ENCODE results near the gene PALM. TPM values are rescaled to one million over a fixed set of nuclear protein-coding genes. Genes with fewer than 3 reads are reported as not detected.
A peak's percentile ranks its signal among the peaks of the same experiment; 100 is the strongest.

PALM gene
- total and polyA plus RNA-seq, 9 of the 15 experiments (the other 6 are each of a cell fraction or from before 2014, with no cell fraction given): 0.04 to 6.6 (median 1.7) TPM

GRCh38 chr19:796692-797527 is 88.2 kb downstream of the PALM start, which contains the start of gene PTBP1 (continued):
- 0 out of 2 replicates have a peak, but pooled peaks have one; percentile 55 for TF ChIP-seq HDAC2 (IDR thresholded peaks at IDR 0.05)
- peak; percentile 95; the same call in 1 of the 2 replicates for TF ChIP-seq KLF6 (CRISPR knock-in tag; IDR thresholded peaks at IDR 0.05; ENCODE audit: borderline replicate concordance)
- no peak for TF ChIP-seq CEBPG (CRISPR knock-in tag; IDR thresholded peaks at IDR 0.05)
- no peak for TF ChIP-seq CEBPG (tag; conservative IDR thresholded peaks at IDR 0.05 in 1 of 2, IDR thresholded peaks at IDR 0.05 in 1 of 2)
- no peak for TF ChIP-seq ARID2 (IDR thresholded peaks at IDR 0.05)
- TF ChIP-seq RUNX1 (IDR thresholded peaks at IDR 0.05; ENCODE audit: low read depth): peak; percentile 38; the same call in 1 of the 2 replicates
- no peak for TF ChIP-seq ZNF699 (CRISPR knock-in tag; IDR thresholded peaks at IDR 0.05; ENCODE audit: insufficient replicate concordance)
- no peak for TF ChIP-seq WHSC1 (IDR thresholded peaks at IDR 0.05; ENCODE audit: low read length)
- no peak for TF ChIP-seq PHB (CRISPR knock-in tag; IDR thresholded peaks at IDR 0.05)
- peak; percentile 100 for TF ChIP-seq TFE3 (CRISPR knock-in tag; IDR thresholded peaks at IDR 0.05)
- no peak for TF ChIP-seq SNIP1 (IDR thresholded peaks at IDR 0.05; ENCODE audit: low read depth)
- peak; percentile 79 for TF ChIP-seq POLR2AphosphoS5 (IDR thresholded peaks at IDR 0.05; ENCODE audit: control insufficient read depth, insufficient read depth, low read depth, low read length)
- TF ChIP-seq MED1 (CRISPR knock-in tag; IDR thresholded peaks at IDR 0.05; ENCODE audit: borderline replicate concordance): no peak
- TF ChIP-seq BCOR (IDR thresholded peaks at IDR 0.05): peak; percentile 60
- TF ChIP-seq, protein P1, sequence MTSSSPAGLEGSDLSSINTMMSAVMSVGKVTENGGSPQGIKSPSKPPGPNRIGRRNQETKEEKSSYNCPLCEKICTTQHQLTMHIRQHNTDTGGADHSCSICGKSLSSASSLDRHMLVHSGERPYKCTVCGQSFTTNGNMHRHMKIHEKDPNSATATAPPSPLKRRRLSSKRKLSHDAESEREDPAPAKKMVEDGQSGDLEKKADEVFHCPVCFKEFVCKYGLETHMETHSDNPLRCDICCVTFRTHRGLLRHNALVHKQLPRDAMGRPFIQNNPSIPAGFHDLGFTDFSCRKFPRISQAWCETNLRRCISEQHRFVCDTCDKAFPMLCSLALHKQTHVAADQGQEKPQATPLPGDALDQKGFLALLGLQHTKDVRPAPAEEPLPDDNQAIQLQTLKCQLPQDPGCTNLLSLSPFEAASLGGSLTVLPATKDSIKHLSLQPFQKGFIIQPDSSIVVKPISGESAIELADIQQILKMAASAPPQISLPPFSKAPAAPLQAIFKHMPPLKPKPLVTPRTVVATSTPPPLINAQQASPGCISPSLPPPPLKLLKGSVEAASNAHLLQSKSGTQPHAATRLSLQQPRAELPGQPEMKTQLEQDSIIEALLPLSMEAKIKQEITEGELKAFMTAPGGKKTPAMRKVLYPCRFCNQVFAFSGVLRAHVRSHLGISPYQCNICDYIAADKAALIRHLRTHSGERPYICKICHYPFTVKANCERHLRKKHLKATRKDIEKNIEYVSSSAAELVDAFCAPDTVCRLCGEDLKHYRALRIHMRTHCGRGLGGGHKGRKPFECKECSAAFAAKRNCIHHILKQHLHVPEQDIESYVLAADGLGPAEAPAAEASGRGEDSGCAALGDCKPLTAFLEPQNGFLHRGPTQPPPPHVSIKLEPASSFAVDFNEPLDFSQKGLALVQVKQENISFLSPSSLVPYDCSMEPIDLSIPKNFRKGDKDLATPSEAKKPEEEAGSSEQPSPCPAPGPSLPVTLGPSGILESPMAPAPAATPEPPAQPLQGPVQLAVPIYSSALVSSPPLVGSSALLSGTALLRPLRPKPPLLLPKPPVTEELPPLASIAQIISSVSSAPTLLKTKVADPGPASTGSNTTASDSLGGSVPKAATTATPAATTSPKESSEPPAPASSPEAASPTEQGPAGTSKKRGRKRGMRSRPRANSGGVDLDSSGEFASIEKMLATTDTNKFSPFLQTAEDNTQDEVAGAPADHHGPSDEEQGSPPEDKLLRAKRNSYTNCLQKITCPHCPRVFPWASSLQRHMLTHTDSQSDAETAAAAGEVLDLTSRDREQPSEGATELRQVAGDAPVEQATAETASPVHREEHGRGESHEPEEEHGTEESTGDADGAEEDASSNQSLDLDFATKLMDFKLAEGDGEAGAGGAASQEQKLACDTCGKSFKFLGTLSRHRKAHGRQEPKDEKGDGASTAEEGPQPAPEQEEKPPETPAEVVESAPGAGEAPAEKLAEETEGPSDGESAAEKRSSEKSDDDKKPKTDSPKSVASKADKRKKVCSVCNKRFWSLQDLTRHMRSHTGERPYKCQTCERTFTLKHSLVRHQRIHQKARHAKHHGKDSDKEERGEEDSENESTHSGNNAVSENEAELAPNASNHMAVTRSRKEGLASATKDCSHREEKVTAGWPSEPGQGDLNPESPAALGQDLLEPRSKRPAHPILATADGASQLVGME (CRISPR knock-in tag; IDR thresholded peaks at IDR 0.05): no peak
- no peak for TF ChIP-seq CREB5 (CRISPR knock-in tag; IDR thresholded peaks at IDR 0.05)

All from K562 (cell line).